Measurements from ENCODE around the gene PTGR2. TPM values are rescaled to one million over a fixed set of nuclear protein-coding genes. Genes with fewer than 3 reads are reported as not detected.

The PTGR2 gene
- total RNA-seq, 1 experiment from 2014 or later, result 17.1 TPM

- DNase-seq (ENCODE audit: low read depth, low spot score) (no peak), ATAC-seq (no peak)
- no peaks in the 10 kb centered on the region for H3K9me3 ChIP-seq (ENCODE audit: control insufficient read depth, insufficient read depth, low read depth, low read length)
- ChIA-PET CTCF (no interaction called here), POLR2A (no interaction called here)
- no peaks in the 10 kb centered on the region for H3K36me3 ChIP-seq (ENCODE audit: control insufficient read depth, insufficient read depth, low read length)
- peak overlapping the region; percentile 18; the same call in 1 of the 2 replicates for H3K27ac ChIP-seq (ENCODE audit: low read length)
- H3K4me1 ChIP-seq (ENCODE audit: control insufficient read depth, insufficient read depth, low read length), result peaks cover 16% of the 10 kb centered on the region
- no TSS peak for BruUV-seq (replicated peaks)
- intact Hi-C loops (cut with micrococcal nuclease; ENCODE audit: unreplicated experiment), result loop anchor here (10.0 kb wide), 1 partner anchor 59 kb away; a partner anchor contains a TSS
- no peaks in the 10 kb centered on the region for H3K27me3 ChIP-seq (ENCODE audit: control insufficient read depth, insufficient read depth, low read length)
- in situ Hi-C loops (cut with HindIII; ENCODE audit: low pct_unique_long_range_greater_than_20kb, low sequenced_read_pairs), result no loop called here
- TF ChIP-seq TCF7L2 (IDR thresholded peaks at IDR 0.05; ENCODE audit: low read depth, low read length), result no peak
- TF ChIP-seq, protein P1, sequence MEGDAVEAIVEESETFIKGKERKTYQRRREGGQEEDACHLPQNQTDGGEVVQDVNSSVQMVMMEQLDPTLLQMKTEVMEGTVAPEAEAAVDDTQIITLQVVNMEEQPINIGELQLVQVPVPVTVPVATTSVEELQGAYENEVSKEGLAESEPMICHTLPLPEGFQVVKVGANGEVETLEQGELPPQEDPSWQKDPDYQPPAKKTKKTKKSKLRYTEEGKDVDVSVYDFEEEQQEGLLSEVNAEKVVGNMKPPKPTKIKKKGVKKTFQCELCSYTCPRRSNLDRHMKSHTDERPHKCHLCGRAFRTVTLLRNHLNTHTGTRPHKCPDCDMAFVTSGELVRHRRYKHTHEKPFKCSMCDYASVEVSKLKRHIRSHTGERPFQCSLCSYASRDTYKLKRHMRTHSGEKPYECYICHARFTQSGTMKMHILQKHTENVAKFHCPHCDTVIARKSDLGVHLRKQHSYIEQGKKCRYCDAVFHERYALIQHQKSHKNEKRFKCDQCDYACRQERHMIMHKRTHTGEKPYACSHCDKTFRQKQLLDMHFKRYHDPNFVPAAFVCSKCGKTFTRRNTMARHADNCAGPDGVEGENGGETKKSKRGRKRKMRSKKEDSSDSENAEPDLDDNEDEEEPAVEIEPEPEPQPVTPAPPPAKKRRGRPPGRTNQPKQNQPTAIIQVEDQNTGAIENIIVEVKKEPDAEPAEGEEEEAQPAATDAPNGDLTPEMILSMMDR (IDR thresholded peaks at IDR 0.05), result no peak
- TF ChIP-seq SIN3A (IDR thresholded peaks at IDR 0.05; ENCODE audit: borderline replicate concordance, insufficient read depth, low read depth, low read length), result no peak
- H3K4me3 ChIP-seq (ENCODE audit: low read depth in 2 of 2, low read length in 2 of 2), result no peak overlapping the region
Observed at GRCh38 chr14:73823339-73823885, 28.2 kb upstream of the PTGR2 start.

GRCh38 chr14:73824127-73824526, 27.5 kb upstream of the PTGR2 start:
- Histone ChIP-seq H3K4me3 (ENCODE audit: low read depth in 2 of 2, low read length in 2 of 2) (no peak overlapping the region), H3K9me3 (ENCODE audit: control insufficient read depth, insufficient read depth, low read depth, low read length) (no peaks in the 10 kb centered on the region), H3K27me3 (ENCODE audit: control insufficient read depth, insufficient read depth, low read length) (no peaks in the 10 kb centered on the region), H3K27ac (ENCODE audit: low read length) (peak overlapping the region; percentile 76; the same call in 1 of the 2 replicates), H3K4me1 (ENCODE audit: control insufficient read depth, insufficient read depth, low read length) (peaks cover 16% of the 10 kb centered on the region), H3K36me3 (ENCODE audit: control insufficient read depth, insufficient read depth, low read length) (no peaks in the 10 kb centered on the region)
- intact Hi-C loops (cut with micrococcal nuclease; ENCODE audit: unreplicated experiment) (loop anchor here (10.0 kb wide), 1 partner anchor 59 kb away; a partner anchor contains a TSS), in situ Hi-C loops (cut with HindIII; ENCODE audit: low pct_unique_long_range_greater_than_20kb, low sequenced_read_pairs) (no loop called here)
- ATAC-seq (no peak), DNase-seq (ENCODE audit: low read depth, low spot score) (no peak)
- TF ChIP-seq, protein P1 (IDR thresholded peaks at IDR 0.05), result no peak
- no peak for TF ChIP-seq TCF7L2 (IDR thresholded peaks at IDR 0.05; ENCODE audit: low read depth, low read length)
- TF ChIP-seq SIN3A (IDR thresholded peaks at IDR 0.05; ENCODE audit: borderline replicate concordance, insufficient read depth, low read depth, low read length), result no peak
- TF ChIP-seq POLR2AphosphoS5 (IDR thresholded peaks at IDR 0.05; ENCODE audit: low read depth, low read length), result no peak
- TF ChIP-seq, protein P2, sequence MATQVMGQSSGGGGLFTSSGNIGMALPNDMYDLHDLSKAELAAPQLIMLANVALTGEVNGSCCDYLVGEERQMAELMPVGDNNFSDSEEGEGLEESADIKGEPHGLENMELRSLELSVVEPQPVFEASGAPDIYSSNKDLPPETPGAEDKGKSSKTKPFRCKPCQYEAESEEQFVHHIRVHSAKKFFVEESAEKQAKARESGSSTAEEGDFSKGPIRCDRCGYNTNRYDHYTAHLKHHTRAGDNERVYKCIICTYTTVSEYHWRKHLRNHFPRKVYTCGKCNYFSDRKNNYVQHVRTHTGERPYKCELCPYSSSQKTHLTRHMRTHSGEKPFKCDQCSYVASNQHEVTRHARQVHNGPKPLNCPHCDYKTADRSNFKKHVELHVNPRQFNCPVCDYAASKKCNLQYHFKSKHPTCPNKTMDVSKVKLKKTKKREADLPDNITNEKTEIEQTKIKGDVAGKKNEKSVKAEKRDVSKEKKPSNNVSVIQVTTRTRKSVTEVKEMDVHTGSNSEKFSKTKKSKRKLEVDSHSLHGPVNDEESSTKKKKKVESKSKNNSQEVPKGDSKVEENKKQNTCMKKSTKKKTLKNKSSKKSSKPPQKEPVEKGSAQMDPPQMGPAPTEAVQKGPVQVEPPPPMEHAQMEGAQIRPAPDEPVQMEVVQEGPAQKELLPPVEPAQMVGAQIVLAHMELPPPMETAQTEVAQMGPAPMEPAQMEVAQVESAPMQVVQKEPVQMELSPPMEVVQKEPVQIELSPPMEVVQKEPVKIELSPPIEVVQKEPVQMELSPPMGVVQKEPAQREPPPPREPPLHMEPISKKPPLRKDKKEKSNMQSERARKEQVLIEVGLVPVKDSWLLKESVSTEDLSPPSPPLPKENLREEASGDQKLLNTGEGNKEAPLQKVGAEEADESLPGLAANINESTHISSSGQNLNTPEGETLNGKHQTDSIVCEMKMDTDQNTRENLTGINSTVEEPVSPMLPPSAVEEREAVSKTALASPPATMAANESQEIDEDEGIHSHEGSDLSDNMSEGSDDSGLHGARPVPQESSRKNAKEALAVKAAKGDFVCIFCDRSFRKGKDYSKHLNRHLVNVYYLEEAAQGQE (IDR thresholded peaks at IDR 0.05; ENCODE audit: insufficient read depth in 1 of 2, low read depth in 2 of 2, low read length in 1 of 2), result no peak
- ChIA-PET POLR2A (no interaction called here), CTCF (no interaction called here)
- BruUV-seq (replicated peaks), result no TSS peak
